Measurements from ENCODE around the gene RAD51. TPM values are rescaled to one million over a fixed set of nuclear protein-coding genes. Genes with fewer than 3 reads are reported as not detected.

RAD51 gene
- total RNA-seq, 4 donors from 2014 or later = 1.1 to 31.6 (median 1.8) TPM

- no peaks in the 10 kb centered on the region for H3K9me3 ChIP-seq
- peaks cover 0 to 46% (median 13%) of the 10 kb centered on the region in 4 donors for H3K36me3 ChIP-seq
- intact Hi-C loops (cut with DNase I; ENCODE audit: low total_unique reads) = no loop called here
- DNase-seq = no peak
- H3K27ac ChIP-seq = no peak overlapping the region
- TF ChIP-seq POLR2A (IDR thresholded peaks at IDR 0.05) (no peak), CTCF (IDR thresholded peaks at IDR 0.05) (no peak), POLR2AphosphoS5 (IDR thresholded peaks at IDR 0.05) (no peak), EP300 (IDR thresholded peaks at IDR 0.05; ENCODE audit: low read depth) (no peak)
- H3K27me3 ChIP-seq = no peaks in the 10 kb centered on the region
- H3K4me3 ChIP-seq = no peak overlapping the region
- peaks cover 0 to 2% (median under 1%) of the 10 kb centered on the region in 4 donors for H3K4me1 ChIP-seq
- WGBS, 2 donors (ENCODE audit: low coverage in 1 of 2) = 94 to 100% methylated on average over 1 to 10 of the region's 14 CpGs
- in situ Hi-C loops (cut with MboI; ENCODE audit: low pct_ligation_motif_present in 1 of 4, low pct_unique_long_range_greater_than_20kb in 1 of 4, low sequenced_read_pairs in 3 of 4) = loop anchor here in 2 of 4 donors (10.0 kb wide), 2 partner anchors 81 to 101 kb away; partner anchors contain the start of gene RAD51 (in 1 of the 2)
Observed at GRCh38 chr15:40775740-40776536, 81.0 kb downstream of the RAD51 start.

- Histone ChIP-seq H3K27ac (no peak overlapping the region), H3K36me3 (peaks cover 0 to 46% (median 13%) of the 10 kb centered on the region in 4 donors), H3K9me3 (no peaks in the 10 kb centered on the region), H3K27me3 (no peaks in the 10 kb centered on the region), H3K4me3 (no peak overlapping the region), H3K4me1 (no peaks in the 10 kb centered on the region)
- 77% methylated on average over 11 of the region's 11 CpGs; no CpG with 5 or more reads in 1 of the 2 donors for WGBS, 2 donors (ENCODE audit: low coverage in 1 of 2)
- in situ Hi-C loops (cut with MboI; ENCODE audit: low pct_ligation_motif_present in 1 of 4, low pct_unique_long_range_greater_than_20kb in 1 of 4, low sequenced_read_pairs in 3 of 4) (loop anchor here in 2 of 4 donors (10.0 kb wide), 2 partner anchors 82 to 102 kb away; partner anchors contain the start of gene RAD51 (in 1 of the 2)), intact Hi-C loops (cut with DNase I; ENCODE audit: low total_unique reads) (no loop called here)
- no peak for DNase-seq
- no peak for TF ChIP-seq CTCF (IDR thresholded peaks at IDR 0.05)
- no peak for TF ChIP-seq POLR2AphosphoS5 (IDR thresholded peaks at IDR 0.05)
- no peak for TF ChIP-seq POLR2A (IDR thresholded peaks at IDR 0.05)
- no peak for TF ChIP-seq EP300 (IDR thresholded peaks at IDR 0.05; ENCODE audit: low read depth)
Observed at GRCh38 chr15:40776537-40777141, 81.7 kb downstream of the RAD51 start.

Small RNA genes within 50 kb of the gene (small RNA-seq; reads per million reads assigned to genes)
- 0 reads per million in 4 donors for gene SUMO2P15

Other genes starting within 250 kb of the RAD51 start
- 1 to 10 TPM in 3 of 4 donors, not detected in 1; 2.9 to 8.8 (median 4.1) TPM for gene CHST14, start 224.2 kb upstream of the RAD51 start, total RNA-seq
- gene CCDC32, start 130.1 kb upstream of the RAD51 start, total RNA-seq = 10 to 100 TPM; 31.0 to 53.1 (median 41.1) TPM
- gene RPUSD2, start 125.9 kb upstream of the RAD51 start, total RNA-seq = 10 to 100 TPM in 1 of 4 donors, 1 to 10 TPM in 3; 6.7 to 19.3 (median 7.8) TPM
- 1 to 10 TPM; 3.4 to 7.6 (median 3.9) TPM for gene KNL1, start 100.9 kb upstream of the RAD51 start, total RNA-seq
- 100 to 1,000 TPM in 1 of 4 donors, 10 to 100 TPM in 3; 16.5 to 131 (median 32.7) TPM for gene RMDN3, start 60.1 kb downstream of the RAD51 start, total RNA-seq
- 10 to 100 TPM; 22.5 to 58.5 (median 46.5) TPM for gene GCHFR, start 68.9 kb downstream of the RAD51 start, total RNA-seq
- under 1 TPM in 2 of 4 donors, not detected in 2; 0.14 to 0.32 TPM for gene C15orf62, start 74.8 kb downstream of the RAD51 start, total RNA-seq
- gene ZFYVE19, start 111.9 kb downstream of the RAD51 start, total RNA-seq = 10 to 100 TPM; 61.2 to 91.6 (median 69.9) TPM
- 10 to 100 TPM in 3 of 4 donors, 1 to 10 TPM in 1; 6.0 to 56.9 (median 22.3) TPM for gene DNAJC17, start 112.3 kb downstream of the RAD51 start, total RNA-seq
- 100 to 1,000 TPM in 3 of 4 donors, 10 to 100 TPM in 1; 19.5 to 256 (median 144) TPM for gene PPP1R14D, start 133.5 kb downstream of the RAD51 start, total RNA-seq
- gene SPINT1, start 148.9 kb downstream of the RAD51 start, total RNA-seq = 100 to 1,000 TPM; 285 to 729 (median 580) TPM
- 1 to 10 TPM; 2.7 to 6.7 (median 4.0) TPM for gene RHOV, start 179.1 kb downstream of the RAD51 start, total RNA-seq
- 10 to 100 TPM; 18.3 to 58.7 (median 21.0) TPM for gene VPS18, start 199.3 kb downstream of the RAD51 start, total RNA-seq
- 10 to 100 TPM in 2 of 4 donors, 1 to 10 TPM in 2; 1.5 to 14.2 (median 10.2) TPM for gene DLL4, start 234.2 kb downstream of the RAD51 start, total RNA-seq